K562 (cell line): ENCODE measurements around the gene LST1. TPM values are rescaled to one million over a fixed set of nuclear protein-coding genes. Genes with fewer than 3 reads are reported as not detected.

Source experiments
- ATAC-seq: fragments of 200-7000 bp; cut with Tn5 transposase; 3 replicates; pipeline ENCODE4 v1.9.1; 2020; ENCODE audit warnings: moderate library complexity
- BruUV-seq: library from RNA; stranded (reverse); fragments of 400-500 nt; replicated peaks from 2 replicates; lab custom pipeline; 2021; lab: Mats Ljungman, UMichigan
- CTCF ChIA-PET: fragments of 300-600 bp; formaldehyde crosslinking; extraction: SDS; loops from one replicate; lab custom pipeline; 2021; ENCODE audit warnings: low intra/inter-chr PET ratio; lab: Yijun Ruan, JAX
- POLR2A ChIA-PET: fragments of 300-600, 350-650 bp; sonication (Branson Sonifier 250); formaldehyde crosslinking; extraction: SDS; loops from one replicate; lab custom pipeline; 2021; ENCODE audit warnings: antibody characterized with exemption, inconsistent platforms; lab: Yijun Ruan, JAX
- DNase-seq, 4 experiments: peaks; one replicate each; pipeline versions ENCODE4 v3.0.0 to v3.0.0-alpha.2; 2011 to 2018; ENCODE audit warnings: low spot score in 3 of 4, mixed read lengths in 3 of 4; ENCODE audit errors: extremely low read depth in 1 of 4
- FAIRE-seq: peaks from 2 replicates; lab custom pipeline; 2011; peaks lifted over from hg19 to GRCh38; lab: Jason Lieb, UNC
- H2AFZ ChIP-seq: 2 replicates; pipeline ENCODE4 v1.6.0; 2011; ENCODE audit warnings: low read depth, low read length, control low read depth, inconsistent platforms
- H3K27ac ChIP-seq: fragments of 200-600 bp; 3 replicates; pipeline ENCODE4 v1.8.0; 2011; ENCODE audit warnings: low read depth, mild to moderate bottlenecking, control low read depth, inconsistent platforms, low read length, moderate library complexity, mixed read lengths; ENCODE audit errors: extremely low read depth
- H3K27me3 ChIP-seq, 2 experiments: fragments of 300-600 bp in 1 of 2; 2 replicates in 1 of 2; 3 replicates in 1 of 2; pipeline versions ENCODE4 v1.6.0 to v1.8.0; 2011; ENCODE audit warnings: inconsistent platforms in 2 of 2, low read length in 2 of 2, mild to moderate bottlenecking in 1 of 2, mixed read lengths in 1 of 2, moderate library complexity in 1 of 2; ENCODE audit not compliant: control insufficient read depth in 2 of 2, insufficient read depth in 2 of 2
- H3K36me3 ChIP-seq: fragments of 300-600 bp; 3 replicates; pipeline ENCODE4 v1.8.0; 2011; ENCODE audit warnings: mild to moderate bottlenecking, low read length, inconsistent platforms; ENCODE audit not compliant: control insufficient read depth, insufficient read depth
- H3K4me1 ChIP-seq, 2 experiments: fragments of 200-600 bp in 1 of 2; replicated peaks in 1 of 2; 2 replicates in 1 of 2; 3 replicates in 1 of 2; pipeline versions ENCODE4 v1.5.1 to v1.8.0; 2011; ENCODE audit warnings: inconsistent platforms in 2 of 2, low read length in 2 of 2, mild to moderate bottlenecking in 1 of 2, mixed read lengths in 1 of 2, moderate library complexity in 1 of 2; ENCODE audit not compliant: control insufficient read depth in 2 of 2, insufficient read depth in 2 of 2
- H3K4me2 ChIP-seq: 2 replicates; pipeline ENCODE4 v1.6.1; 2011; ENCODE audit warnings: low read length, control low read depth, inconsistent platforms, mixed read lengths; ENCODE audit not compliant: insufficient read depth
- H3K4me3 ChIP-seq: fragments of 200-600 bp; sonication (generic), shearing (Covaris generic); 2 replicates; pipeline ENCODE4 v1.5.1; 2016; ENCODE audit warnings: control low read depth, inconsistent platforms
- H3K79me2 ChIP-seq: fragments of 200-600 bp; 3 replicates; pipeline ENCODE4 v1.8.0; 2011; ENCODE audit warnings: low read length, inconsistent platforms; ENCODE audit not compliant: control insufficient read depth, insufficient read depth
- H3K9ac ChIP-seq, 2 experiments: 2 replicates each; pipeline versions ENCODE4 v1.6.0 to v1.6.1; 2011; ENCODE audit warnings: low read depth in 2 of 2, low read length in 2 of 2, control low read depth in 1 of 2, inconsistent platforms in 1 of 2, mild to moderate bottlenecking in 1 of 2, mixed read lengths in 1 of 2; ENCODE audit not compliant: insufficient read depth in 1 of 2
- H3K9me1 ChIP-seq: one replicate; pipeline ENCODE4 v1.6.0; 2011; ENCODE audit warnings: inconsistent platforms, mild to moderate bottlenecking, low read length, moderate library complexity; ENCODE audit not compliant: control insufficient read depth, insufficient read depth
- H3K9me3 ChIP-seq: replicated peaks from 2 replicates; pipeline ENCODE4 v1.5.1; 2011; ENCODE audit warnings: low read depth, low read length, inconsistent platforms; ENCODE audit not compliant: control insufficient read depth, insufficient read depth
- H4K20me1 ChIP-seq: replicated peaks from 2 replicates; pipeline ENCODE4 v1.6.1; 2011; ENCODE audit warnings: low read length, inconsistent platforms, mixed read lengths; ENCODE audit not compliant: control insufficient read depth, insufficient read depth
- FOXP4 ChIP-seq: sonication (generic); formaldehyde crosslinking; IDR thresholded peaks from 2 replicates; pipeline ENCODE4 v1.8.0; 2022; ENCODE audit warnings: mild to moderate bottlenecking, missing genetic modification reagents, borderline replicate concordance
- HSF4 ChIP-seq: fragments of 250-450 bp; sonication (Bioruptor Pico); IDR thresholded peaks from 2 replicates; pipeline ENCODE4 v2.1.2; 2022; ENCODE audit warnings: mild to moderate bottlenecking, moderate library complexity, borderline replicate concordance
- MYC ChIP-seq, 2 experiments: fragments of 250-450 bp in 1 of 2; sonication (Bioruptor Pico) in 1 of 2; IDR thresholded peaks; 2 replicates each; pipeline versions ENCODE4 v1.5.1 to v1.6.1; 2012 to 2021; ENCODE audit warnings: low read depth in 2 of 2, borderline replicate concordance in 1 of 2, improper control_type of control experiment in 1 of 2, low read length in 1 of 2, mild to moderate bottlenecking in 1 of 2, moderate library complexity in 1 of 2
- XRCC5 ChIP-seq: fragments of 200-400 bp; formaldehyde crosslinking; IDR thresholded peaks from 2 replicates; pipeline ENCODE4 v1.6.1; 2017; ENCODE audit warnings: low read depth, mild to moderate bottlenecking, low read length
- ZNF780A ChIP-seq: fragments of 250-450 bp; sonication (Bioruptor Pico); IDR thresholded peaks from 2 replicates; pipeline ENCODE4 v1.5.0; 2021; ENCODE audit warnings: mild to moderate bottlenecking
- WGBS: fragments of 100-300 bp; shearing (Covaris generic); methylation state at CpG from one replicate; pipeline ENCODE4 v1.1.6; 2016; ENCODE audit warnings: low coverage, mixed read lengths; ENCODE audit not compliant: insufficient coverage; ENCODE audit errors: missing lambda C conversion rate; 5-methylcytosine and 5-hydroxymethylcytosine counted together
- in situ Hi-C: fragments of 300-500 bp; cut with MboI; formaldehyde crosslinking; loops from 4 replicates; pipeline ENCODE4 v1.15.0; 2018; ENCODE audit warnings: inconsistent platforms, mixed read lengths
- intact Hi-C: fragments of 100-400 bp; cut with micrococcal nuclease; formaldehyde crosslinking; loops from 2 replicates; pipeline ENCODE4 v1.14.2; 2022
- polyA plus RNA-seq, 8 experiments: library from polyadenylated mRNA; depleted of rRNA in 4 of 8; stranded (reverse) in 5 of 8; unstranded in 3 of 8; fragments of >200 nt; fragmentation: Nextera tagmentation in 2 of 8; fragmentation: Illumina TruSeq in 1 of 8; extraction: Ambion mirVana in 2 of 8; extraction: Trizol in 1 of 8; gene quantifications; 2 replicates each; pipeline versions ENCODE4 v1.2.1 to v1.2.3, GENCODE V29; 2011 to 2014; ENCODE audit warnings: inconsistent platforms in 1 of 8, missing spikeins in 1 of 8
- total RNA-seq, 7 experiments: library from RNA; depleted of rRNA in 6 of 7; stranded (reverse); fragments of >200 nt in 6 of 7; fragmentation: Illumina TruSeq in 2 of 7; extraction: Trizol in 2 of 7; gene quantifications; 2 replicates each; pipeline versions ENCODE4 v1.2.1 to v1.2.3, GENCODE V29; 2011 to 2021; ENCODE audit warnings: low replicate concordance in 1 of 7
- TF ChIP-seq, protein P1 (sequence below), 2 experiments: fragments of 450-650 bp; IDR thresholded peaks; 2 replicates each; pipeline ENCODE4 v1.6.1; 2016; ENCODE audit warnings: mild to moderate bottlenecking in 2 of 2, borderline replicate concordance in 1 of 2, low read depth in 1 of 2, moderate library complexity in 1 of 2

The LST1 gene
- total and polyA plus RNA-seq, 9 of the 15 experiments (the other 6 are each of a cell fraction or from before 2014, with no cell fraction given) = 0.82 to 7.8 (median 1.7) TPM

DNA sequence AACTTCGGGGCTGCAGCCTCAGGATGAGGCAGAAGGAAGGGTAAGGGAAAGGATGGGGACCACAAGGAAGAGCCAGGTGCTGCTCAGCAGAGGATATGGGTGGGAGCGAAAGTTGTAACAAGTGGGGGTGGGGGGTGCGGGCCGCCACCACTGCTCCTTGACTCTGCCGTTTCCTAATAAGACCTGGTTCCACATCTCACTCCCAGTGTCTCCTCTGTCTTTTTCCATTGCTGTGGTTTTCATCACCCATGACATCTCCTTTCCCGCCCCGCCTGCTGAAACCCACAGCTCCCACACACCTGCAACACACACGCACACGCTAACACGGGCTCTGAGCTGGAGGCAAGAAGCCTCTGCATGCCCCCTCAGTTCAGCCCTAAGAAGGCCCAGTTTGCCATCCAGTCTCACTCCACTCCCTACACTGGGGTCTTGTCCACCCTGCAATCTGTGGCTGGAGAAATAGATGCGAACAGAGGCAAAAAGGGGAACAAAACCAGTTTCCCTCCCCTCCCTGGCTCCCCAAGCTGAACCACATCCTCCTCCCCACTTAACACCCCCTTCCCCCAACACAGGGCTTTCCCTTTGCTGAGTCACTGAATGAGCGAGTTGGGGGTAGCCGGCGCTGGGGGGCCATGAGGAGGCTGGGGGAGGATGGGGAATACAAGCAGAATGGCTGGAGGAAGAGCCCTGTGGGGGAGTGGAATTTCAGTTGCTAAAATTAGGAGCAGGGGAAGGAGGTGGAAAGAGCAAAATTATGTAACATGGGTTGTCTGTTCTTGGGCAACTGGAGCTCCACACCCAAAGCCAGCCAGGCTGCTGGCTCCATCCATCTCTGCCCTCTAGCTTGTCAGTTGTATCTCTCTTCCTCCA lies 27.2 kb upstream of the LST1 start:
- peak overlapping the region; percentile 17; the same call in 1 of the 2 replicates for H3K4me2 ChIP-seq
- H3K36me3 ChIP-seq = peaks cover 55% of the 10 kb centered on the region
- H3K9me3 ChIP-seq = no peaks in the 10 kb centered on the region
- WGBS = 39% methylated on average over 14 of the region's 14 CpGs
- peak; percentile 69 for FAIRE-seq
- no TSS peak for BruUV-seq
- peak overlapping the region; percentile 41 for H3K27ac ChIP-seq
- in situ Hi-C loops = no loop called here
- no peaks in the 10 kb centered on the region for H4K20me1 ChIP-seq
- H3K27me3 ChIP-seq = no peaks in the 10 kb centered on the region
- H3K4me1 ChIP-seq = peaks cover 47 to 62% of the 10 kb centered on the region in 2 experiments
- peak overlapping the region; percentile 6 to 77; a peak in 2 of 4 replicates for H3K9ac ChIP-seq
- H3K4me3 ChIP-seq = no peak overlapping the region
- ChIA-PET CTCF (interaction anchor here (0.5 kb wide), 1 partner anchor 22 kb away, joined by 3 read pairs; no protein-coding TSS in a partner anchor), POLR2A (interaction anchor here (0.6 to 5.8 kb wide), 13 partner anchors 10 to 239 kb away, joined by 3 to 38 read pairs (median 4); partner anchors contain the start of genes ATP6V1G2, DDX39B, NFKBIL1 and PRRC2A)
- peaks cover 6% of the 10 kb centered on the region for H3K9me1 ChIP-seq
- intact Hi-C loops = no loop called here
- DNase-seq = peak; percentile 65 to 83 (median 72)
- H3K79me2 ChIP-seq = no peaks in the 10 kb centered on the region
- no peak overlapping the region for H2AFZ ChIP-seq
- ATAC-seq = peak; percentile 26
- TF ChIP-seq XRCC5 (no peak), FOXP4 (no peak), MYC (IDR thresholded peaks at IDR 0.05; ENCODE audit: low read depth, low read length) (peak; percentile 16; the same call in 1 of the 2 replicates), MYC (CRISPR knock-in tag; IDR thresholded peaks at IDR 0.05; ENCODE audit: borderline replicate concordance, low read depth) (no peak), ZNF780A (CRISPR knock-in tag) (no peak), HSF4 (CRISPR knock-in tag) (0 out of 2 replicates have a peak, but pooled peaks have one; percentile 47)
- TF ChIP-seq, protein P1, sequence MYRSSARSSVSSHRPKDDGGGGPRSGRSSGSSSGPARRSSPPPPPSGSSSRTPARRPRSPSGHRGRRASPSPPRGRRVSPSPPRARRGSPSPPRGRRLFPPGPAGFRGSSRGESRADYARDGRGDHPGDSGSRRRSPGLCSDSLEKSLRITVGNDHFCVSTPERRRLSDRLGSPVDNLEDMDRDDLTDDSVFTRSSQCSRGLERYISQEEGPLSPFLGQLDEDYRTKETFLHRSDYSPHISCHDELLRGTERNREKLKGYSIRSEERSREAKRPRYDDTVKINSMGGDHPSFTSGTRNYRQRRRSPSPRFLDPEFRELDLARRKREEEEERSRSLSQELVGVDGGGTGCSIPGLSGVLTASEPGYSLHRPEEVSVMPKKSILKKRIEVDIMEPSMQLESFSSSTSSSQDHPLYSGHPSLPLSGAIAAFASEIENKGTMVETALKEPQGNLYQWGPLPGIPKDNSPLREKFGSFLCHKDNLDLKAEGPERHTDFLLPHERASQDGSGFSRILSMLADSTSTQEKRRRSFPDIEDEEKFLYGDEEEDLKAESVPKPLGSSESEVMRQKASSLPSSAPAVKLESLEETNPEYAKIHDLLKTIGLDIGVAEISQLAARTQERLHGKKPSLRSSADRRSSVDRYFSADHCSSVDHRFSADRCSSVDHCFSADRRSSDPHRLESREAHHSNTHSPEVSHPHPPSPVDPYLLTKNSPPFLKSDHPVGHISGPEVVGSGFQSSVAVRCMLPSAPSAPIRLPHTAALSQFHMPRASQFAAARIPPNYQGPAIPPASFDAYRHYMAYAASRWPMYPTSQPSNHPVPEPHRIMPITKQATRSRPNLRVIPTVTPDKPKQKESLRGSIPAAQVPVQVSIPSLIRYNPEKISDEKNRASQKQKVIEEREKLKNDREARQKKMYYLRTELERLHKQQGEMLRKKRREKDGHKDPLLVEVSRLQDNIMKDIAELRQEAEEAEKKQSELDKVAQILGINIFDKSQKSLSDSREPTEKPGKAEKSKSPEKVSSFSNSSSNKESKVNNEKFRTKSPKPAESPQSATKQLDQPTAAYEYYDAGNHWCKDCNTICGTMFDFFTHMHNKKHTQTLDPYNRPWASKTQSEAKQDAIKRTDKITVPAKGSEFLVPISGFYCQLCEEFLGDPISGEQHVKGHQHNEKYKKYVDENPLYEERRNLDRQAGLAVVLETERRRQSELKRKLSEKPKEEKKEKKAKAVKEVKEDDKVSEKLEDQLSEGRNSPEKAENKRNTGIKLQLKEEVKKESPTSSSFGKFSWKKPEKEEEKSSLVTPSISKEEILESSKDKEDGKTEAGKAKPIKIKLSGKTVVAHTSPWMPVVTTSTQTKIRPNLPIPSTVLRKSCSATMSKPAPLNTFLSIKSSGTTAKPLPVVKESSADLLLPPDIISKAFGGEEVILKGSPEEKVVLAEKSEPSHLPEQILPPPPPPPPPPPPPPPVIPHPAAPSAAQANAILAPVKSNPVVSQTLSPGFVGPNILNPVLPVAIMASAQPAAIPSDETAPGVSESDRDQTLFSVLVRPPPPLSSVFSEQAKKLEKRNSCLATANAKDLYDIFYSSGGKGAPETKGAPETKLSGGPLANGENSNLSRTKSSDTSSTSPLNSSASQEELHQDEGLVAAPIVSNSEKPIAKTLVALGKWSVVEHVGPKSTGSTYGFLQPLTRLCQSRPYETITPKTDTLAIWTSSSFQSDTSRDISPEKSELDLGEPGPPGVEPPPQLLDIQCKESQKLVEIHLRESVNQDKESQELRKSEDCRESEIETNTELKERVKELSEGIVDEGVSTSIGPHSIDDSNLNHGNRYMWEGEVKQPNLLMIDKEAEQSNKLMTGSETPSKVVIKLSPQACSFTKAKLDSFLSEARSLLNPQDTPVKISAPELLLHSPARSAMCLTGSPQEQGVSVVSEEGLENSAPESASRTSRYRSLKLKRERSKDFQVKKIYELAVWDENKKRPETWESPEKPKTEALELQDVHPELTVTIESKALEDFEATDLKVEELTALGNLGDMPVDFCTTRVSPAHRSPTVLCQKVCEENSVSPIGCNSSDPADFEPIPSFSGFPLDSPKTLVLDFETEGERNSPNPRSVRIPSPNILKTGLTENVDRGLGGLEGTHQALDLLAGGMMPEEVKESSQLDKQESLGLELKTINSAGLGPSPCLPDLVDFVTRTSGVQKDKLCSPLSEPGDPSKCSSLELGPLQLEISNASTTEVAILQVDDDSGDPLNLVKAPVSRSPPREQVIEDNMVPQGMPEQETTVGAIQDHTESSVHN (IDR thresholded peaks at IDR 0.05; ENCODE audit: borderline replicate concordance in 1 of 2, low read depth in 1 of 2) = peak in 1 of 2 experiments; percentile 23; a peak in 2 of 4 replicates
